Activated CD8-positive, alpha-beta T cell treated with anti-CD3 and anti-CD28 coated beads, Interleukin-2, amount 10 ng/mL, durations not matched to agents 7 days and 5 days (primary cell): ENCODE results near the gene COL6A2. TPM values are rescaled to one million over a fixed set of nuclear protein-coding genes. Genes with fewer than 3 reads are reported as not detected.

ENCODE experiments used
- ATAC-seq: fragments of 150-1000 bp; cut with Tn5 transposase; one replicate; pipeline ENCODE4 v1.10.0; 2021; ENCODE audit warnings: moderate library complexity
- CTCF ChIA-PET: fragments of 350-600 bp; sonication (Branson Sonifier 250); formaldehyde crosslinking; loops from one replicate; lab custom pipeline; 2021; ENCODE audit warnings: antibody characterized with exemption; lab: Charles Lee
- POLR2A ChIA-PET: fragments of 350-600 bp; sonication (Branson Sonifier 250); formaldehyde crosslinking; loops from one replicate; lab custom pipeline; 2021; ENCODE audit warnings: antibody characterized with exemption; lab: Charles Lee
- DNase-seq: peaks from one replicate; pipeline ENCODE4 v3.0.0-alpha.2; 2020
- H3K27ac Mint-ChIP-seq: one replicate; pipeline ENCODE4 v1.8.0; 2021; ENCODE audit warnings: mild to moderate bottlenecking, mixed read lengths
- H3K27me3 Mint-ChIP-seq: one replicate; pipeline ENCODE4 v1.8.0; 2021; ENCODE audit warnings: low read depth, mixed read lengths
- H3K36me3 Mint-ChIP-seq: one replicate; pipeline ENCODE4 v1.8.0; 2021; ENCODE audit warnings: low read depth, mixed read lengths
- H3K4me1 Mint-ChIP-seq: one replicate; pipeline ENCODE4 v1.8.0; 2021; ENCODE audit warnings: low read depth, mixed read lengths
- H3K4me3 Mint-ChIP-seq: one replicate; pipeline ENCODE4 v1.8.0; 2021; ENCODE audit warnings: mild to moderate bottlenecking, mixed read lengths
- H3K9me3 Mint-ChIP-seq: one replicate; pipeline ENCODE4 v1.8.0; 2022; ENCODE audit warnings: mixed read lengths; ENCODE audit not compliant: insufficient read depth
- total RNA-seq, 2 experiments: library from RNA; stranded (reverse); gene quantifications; one replicate each; pipeline ENCODE4 v1.2.3, GENCODE V29; 2021

COL6A2 gene
- total RNA-seq, 2 experiments from 2014 or later, result 6.0 to 7.2 TPM

GRCh38 chr21:46122237-46122671, 24.3 kb downstream of the COL6A2 start:
- Mint-ChIP-seq H3K27ac (no peak overlapping the region), H3K27me3 (no peaks in the 10 kb centered on the region), H3K4me3 (no peak overlapping the region), H3K36me3 (no peaks in the 10 kb centered on the region), H3K4me1 (no peaks in the 10 kb centered on the region), H3K9me3 (no peaks in the 10 kb centered on the region)
- POLR2A ChIA-PET, result no interaction called here
- CTCF ChIA-PET, result interaction anchor here (1.2 kb wide), 1 partner anchor 149 kb away, joined by 3 read pairs; no protein-coding TSS in a partner anchor
- ATAC-seq, result no peak
- DNase-seq, result no peak

GRCh38 chr21:46122758-46123683, 25.1 kb downstream of the COL6A2 start:
- Mint-ChIP-seq H3K27ac (no peak overlapping the region), H3K27me3 (no peaks in the 10 kb centered on the region), H3K36me3 (no peaks in the 10 kb centered on the region), H3K4me3 (no peak overlapping the region), H3K4me1 (no peaks in the 10 kb centered on the region), H3K9me3 (no peaks in the 10 kb centered on the region)
- no peak for DNase-seq
- POLR2A ChIA-PET, result no interaction called here
- no peak for ATAC-seq
- CTCF ChIA-PET, result no interaction called here

- no peak for DNase-seq
- Mint-ChIP-seq H3K27ac (no peak overlapping the region), H3K4me3 (no peak overlapping the region), H3K4me1 (no peaks in the 10 kb centered on the region), H3K9me3 (no peaks in the 10 kb centered on the region), H3K27me3 (no peaks in the 10 kb centered on the region), H3K36me3 (no peaks in the 10 kb centered on the region)
- ChIA-PET CTCF (no interaction called here), POLR2A (no interaction called here)
- ATAC-seq, result no peak
These were observed 26.4 kb downstream of the COL6A2 start for GRCh38 chr21:46124083-46124925.

- no peak overlapping the region for H3K27ac Mint-ChIP-seq
- ATAC-seq, result no peak
- no peaks in the 10 kb centered on the region for H3K4me1 Mint-ChIP-seq
- ChIA-PET CTCF (no interaction called here), POLR2A (no interaction called here)
- H3K9me3 Mint-ChIP-seq, result no peaks in the 10 kb centered on the region
- no peak for DNase-seq
- H3K36me3 Mint-ChIP-seq, result no peaks in the 10 kb centered on the region
- no peaks in the 10 kb centered on the region for H3K27me3 Mint-ChIP-seq
- no peak overlapping the region for H3K4me3 Mint-ChIP-seq
These were observed 27.3 kb downstream of the COL6A2 start for GRCh38 chr21:46124926-46125845.

GRCh38 chr21:46125846-46126301, 28.0 kb downstream of the COL6A2 start:
- ATAC-seq (no peak), DNase-seq (no peak)
- Mint-ChIP-seq H3K9me3 (no peaks in the 10 kb centered on the region), H3K4me1 (no peaks in the 10 kb centered on the region), H3K27me3 (no peaks in the 10 kb centered on the region), H3K4me3 (no peak overlapping the region), H3K36me3 (no peaks in the 10 kb centered on the region), H3K27ac (no peak overlapping the region)
- POLR2A ChIA-PET, result no interaction called here
- CTCF ChIA-PET, result no interaction called here

GRCh38 chr21:46126309-46127238, 28.7 kb downstream of the COL6A2 start:
- ChIA-PET CTCF (no interaction called here), POLR2A (no interaction called here)
- H3K4me3 Mint-ChIP-seq, result no peak overlapping the region
- no peaks in the 10 kb centered on the region for H3K36me3 Mint-ChIP-seq
- H3K9me3 Mint-ChIP-seq, result no peaks in the 10 kb centered on the region
- no peaks in the 10 kb centered on the region for H3K27me3 Mint-ChIP-seq
- no peak overlapping the region for H3K27ac Mint-ChIP-seq
- no peak for DNase-seq
- ATAC-seq, result no peak
- no peaks in the 10 kb centered on the region for H3K4me1 Mint-ChIP-seq

GRCh38 chr21:46127239-46128105, 29.6 kb downstream of the COL6A2 start:
- Mint-ChIP-seq H3K4me1 (no peaks in the 10 kb centered on the region), H3K27ac (no peak overlapping the region), H3K4me3 (no peak overlapping the region), H3K27me3 (no peaks in the 10 kb centered on the region), H3K9me3 (no peaks in the 10 kb centered on the region), H3K36me3 (no peaks in the 10 kb centered on the region)
- no peak for DNase-seq
- ChIA-PET POLR2A (no interaction called here), CTCF (no interaction called here)
- no peak for ATAC-seq

- Mint-ChIP-seq H3K27me3 (no peaks in the 10 kb centered on the region), H3K4me1 (no peaks in the 10 kb centered on the region), H3K4me3 (no peak overlapping the region), H3K27ac (no peak overlapping the region), H3K36me3 (no peaks in the 10 kb centered on the region), H3K9me3 (no peaks in the 10 kb centered on the region)
- no peak for DNase-seq
- POLR2A ChIA-PET, result no interaction called here
- no peak for ATAC-seq
- CTCF ChIA-PET, result no interaction called here
These were observed 30.4 kb downstream of the COL6A2 start for GRCh38 chr21:46128106-46128932.

- POLR2A ChIA-PET, result no interaction called here
- CTCF ChIA-PET, result no interaction called here
- H3K9me3 Mint-ChIP-seq, result no peaks in the 10 kb centered on the region
- no peak overlapping the region for H3K27ac Mint-ChIP-seq
- no peaks in the 10 kb centered on the region for H3K4me1 Mint-ChIP-seq
- H3K27me3 Mint-ChIP-seq, result no peaks in the 10 kb centered on the region
- no peak for DNase-seq
- no peak for ATAC-seq
- H3K4me3 Mint-ChIP-seq, result no peak overlapping the region
- H3K36me3 Mint-ChIP-seq, result no peaks in the 10 kb centered on the region
These were observed 31.1 kb downstream of the COL6A2 start for GRCh38 chr21:46128933-46129571.
